ENCODE data around the gene DCXR.

- TF ChIP-seq, protein P1, sequence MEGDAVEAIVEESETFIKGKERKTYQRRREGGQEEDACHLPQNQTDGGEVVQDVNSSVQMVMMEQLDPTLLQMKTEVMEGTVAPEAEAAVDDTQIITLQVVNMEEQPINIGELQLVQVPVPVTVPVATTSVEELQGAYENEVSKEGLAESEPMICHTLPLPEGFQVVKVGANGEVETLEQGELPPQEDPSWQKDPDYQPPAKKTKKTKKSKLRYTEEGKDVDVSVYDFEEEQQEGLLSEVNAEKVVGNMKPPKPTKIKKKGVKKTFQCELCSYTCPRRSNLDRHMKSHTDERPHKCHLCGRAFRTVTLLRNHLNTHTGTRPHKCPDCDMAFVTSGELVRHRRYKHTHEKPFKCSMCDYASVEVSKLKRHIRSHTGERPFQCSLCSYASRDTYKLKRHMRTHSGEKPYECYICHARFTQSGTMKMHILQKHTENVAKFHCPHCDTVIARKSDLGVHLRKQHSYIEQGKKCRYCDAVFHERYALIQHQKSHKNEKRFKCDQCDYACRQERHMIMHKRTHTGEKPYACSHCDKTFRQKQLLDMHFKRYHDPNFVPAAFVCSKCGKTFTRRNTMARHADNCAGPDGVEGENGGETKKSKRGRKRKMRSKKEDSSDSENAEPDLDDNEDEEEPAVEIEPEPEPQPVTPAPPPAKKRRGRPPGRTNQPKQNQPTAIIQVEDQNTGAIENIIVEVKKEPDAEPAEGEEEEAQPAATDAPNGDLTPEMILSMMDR (IDR thresholded peaks at IDR 0.05): no peak
- no peak for TF ChIP-seq POLR2AphosphoS5 (IDR thresholded peaks at IDR 0.05)
- TF ChIP-seq EP300 (IDR thresholded peaks at IDR 0.05): no peak
Measured at GRCh38 chr17:82036634-82037091, 834 bp downstream of the DCXR start.

All from upper lobe of left lung (tissue), 4 donors.